ENCODE results near the gene MBNL1.
"Not testable (repeated sequence)": the region's sequence is repeated elsewhere in the genome, so short reads cannot be mapped to it uniquely, and the experiment has no call there.

MBNL1 gene

GRCh38 chr3:152382312-152383135 is 113.8 kb downstream of the MBNL1 start:
- DNase-seq, result no peak

- DNase-seq, result no peak
These were observed 114.4 kb downstream of the MBNL1 start for GRCh38 chr3:152383136-152383606.

DNA sequence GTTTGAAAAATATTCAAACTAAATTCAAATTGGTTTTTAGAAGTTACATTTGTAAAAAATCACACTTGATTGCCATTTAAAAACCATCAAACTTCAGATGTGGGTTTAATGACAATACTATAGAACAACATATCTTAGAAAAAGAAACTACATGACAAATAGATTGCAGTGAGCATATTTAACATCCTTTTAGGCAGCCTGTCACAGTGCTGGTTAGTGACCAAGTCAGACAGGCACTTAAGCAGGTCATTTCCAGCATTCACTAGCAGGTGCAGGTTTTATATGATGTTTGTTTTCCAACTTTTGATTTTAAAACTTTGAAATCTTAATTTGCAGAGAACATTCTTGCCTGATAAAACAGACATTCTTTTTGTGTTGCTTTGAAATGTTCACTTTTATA is 115.7 kb downstream of the MBNL1 start:
- DNase-seq, result no peak

GRCh38 chr3:152385761-152386160 is 117.0 kb downstream of the MBNL1 start:
- DNase-seq, result no peak

GRCh38 chr3:152386208-152386607 is 117.5 kb downstream of the MBNL1 start:
- DNase-seq, result peak; percentile 26

- no peak for DNase-seq
These were observed 119.9 kb downstream of the MBNL1 start for GRCh38 chr3:152388631-152389030.

DNA sequence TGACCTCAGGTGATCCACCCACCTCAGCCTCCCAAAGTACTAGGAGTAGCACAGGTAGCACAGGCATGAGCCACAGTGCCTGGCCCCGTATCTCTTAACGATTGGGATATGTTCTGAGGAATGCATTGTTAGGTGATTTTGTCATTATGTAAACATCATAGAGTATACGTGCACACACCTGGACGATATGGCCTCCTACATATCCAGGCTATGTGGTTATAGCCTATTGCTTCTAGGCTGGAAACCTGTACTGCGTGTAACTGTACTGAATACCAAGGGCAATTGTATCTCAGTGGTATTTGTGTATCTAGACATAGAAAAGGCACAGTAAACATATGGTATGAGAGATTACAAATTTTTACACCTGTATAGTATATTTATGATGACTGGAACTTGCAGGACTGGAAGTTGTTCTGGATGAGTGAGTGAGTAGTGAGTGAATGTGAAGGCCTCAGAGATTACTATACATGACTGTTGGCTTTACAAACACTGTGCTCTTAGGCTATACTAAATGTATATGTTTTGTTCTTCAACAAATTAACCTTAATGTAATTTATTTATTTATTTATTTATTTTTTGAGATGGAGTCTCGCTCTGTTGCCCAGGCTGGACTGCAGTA is 120.7 kb downstream of the MBNL1 start:
- DNase-seq, result no peak

GRCh38 chr3:152390647-152391046 is 121.9 kb downstream of the MBNL1 start:
- DNase-seq, result no peak

- no peak for DNase-seq
These were observed 122.9 kb downstream of the MBNL1 start for GRCh38 chr3:152391671-152392070.

DNA sequence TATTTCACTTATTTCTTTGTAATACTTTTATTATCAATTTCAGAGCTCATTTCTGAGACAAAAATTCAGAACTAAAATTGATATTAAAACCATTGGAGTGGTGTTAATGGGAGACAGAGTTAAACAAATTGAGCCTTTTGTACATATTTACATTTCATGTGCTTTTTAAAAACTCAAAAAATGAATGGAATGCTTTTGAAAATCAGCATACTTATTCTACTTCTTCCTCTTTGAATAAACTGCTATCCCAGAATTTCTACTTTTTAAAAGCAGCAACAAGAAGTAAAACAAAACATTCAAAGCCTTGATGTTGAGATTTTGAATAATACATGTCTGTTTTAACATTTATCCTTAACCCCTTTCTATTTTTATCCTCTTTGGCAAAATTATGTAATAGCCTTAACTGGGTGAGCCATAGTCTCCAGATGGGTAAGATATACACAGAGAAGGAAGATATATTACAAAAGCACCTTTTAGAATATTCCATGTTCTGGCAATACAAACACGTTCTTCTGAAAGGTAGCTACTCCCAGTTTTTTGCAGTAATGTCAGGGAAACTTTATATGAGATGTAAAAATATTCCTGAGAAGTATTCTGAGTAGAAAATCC is 123.6 kb downstream of the MBNL1 start:
- no peak for DNase-seq

GRCh38 chr3:152394246-152394645 is 125.5 kb downstream of the MBNL1 start:
- DNase-seq, result no peak

- DNase-seq, result no peak
These were observed 127.0 kb downstream of the MBNL1 start for GRCh38 chr3:152395764-152396163.

- no peak for DNase-seq
These were observed 128.1 kb downstream of the MBNL1 start for GRCh38 chr3:152396867-152397266.

GRCh38 chr3:152397348-152397747 is 128.6 kb downstream of the MBNL1 start:
- DNase-seq, result not testable (repeated sequence)

GRCh38 chr3:152398495-152398894 is 129.8 kb downstream of the MBNL1 start:
- DNase-seq, result peak; percentile 94

- DNase-seq, result no peak
These were observed 130.6 kb downstream of the MBNL1 start for GRCh38 chr3:152399374-152399773.

DNA sequence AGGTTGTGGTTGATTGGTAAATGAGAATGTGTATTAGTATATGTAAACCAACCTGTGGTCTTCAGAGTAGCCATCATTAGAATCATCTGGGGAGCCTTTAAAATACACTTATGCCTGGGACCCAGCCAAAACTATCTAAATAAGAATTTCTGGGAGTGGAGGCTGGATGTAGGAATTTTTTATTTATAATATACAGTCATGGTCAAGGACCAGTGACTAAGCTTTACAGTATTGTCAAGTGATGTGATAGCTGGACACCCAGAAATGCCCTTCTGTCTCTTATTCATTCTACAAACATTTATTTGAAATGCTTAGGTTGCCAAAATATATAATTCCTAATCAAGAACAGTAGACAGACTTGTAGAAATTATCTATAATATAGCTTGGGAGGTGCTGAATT is 132.2 kb downstream of the MBNL1 start:
- DNase-seq, result no peak

- DNase-seq, result no peak
These were observed 134.1 kb downstream of the MBNL1 start for GRCh38 chr3:152402695-152403451.

GRCh38 chr3:152403632-152404066 is 134.9 kb downstream of the MBNL1 start:
- no peak for DNase-seq

DNA sequence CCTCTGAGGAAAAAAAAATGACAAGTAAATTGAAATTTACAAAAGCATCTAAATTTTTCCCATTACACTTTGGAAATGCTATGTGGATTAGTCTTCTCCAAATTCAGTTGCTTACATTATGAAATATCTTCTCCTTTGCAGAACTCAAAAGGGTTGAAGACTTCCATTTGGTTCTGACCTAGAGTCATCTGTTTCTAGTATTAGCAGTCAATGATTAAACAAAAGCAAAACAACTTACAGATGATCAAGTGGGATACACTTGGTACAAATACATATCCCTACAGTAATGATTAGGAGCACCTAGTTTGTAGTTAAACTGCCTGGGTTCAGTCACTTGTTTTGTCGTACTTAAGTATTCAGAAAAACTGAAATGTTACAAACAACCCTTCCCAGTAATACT is 136.2 kb downstream of the MBNL1 start:
- no peak for DNase-seq

- peak; percentile 86 for DNase-seq
These were observed 137.4 kb downstream of the MBNL1 start for GRCh38 chr3:152405915-152406802.

DNA sequence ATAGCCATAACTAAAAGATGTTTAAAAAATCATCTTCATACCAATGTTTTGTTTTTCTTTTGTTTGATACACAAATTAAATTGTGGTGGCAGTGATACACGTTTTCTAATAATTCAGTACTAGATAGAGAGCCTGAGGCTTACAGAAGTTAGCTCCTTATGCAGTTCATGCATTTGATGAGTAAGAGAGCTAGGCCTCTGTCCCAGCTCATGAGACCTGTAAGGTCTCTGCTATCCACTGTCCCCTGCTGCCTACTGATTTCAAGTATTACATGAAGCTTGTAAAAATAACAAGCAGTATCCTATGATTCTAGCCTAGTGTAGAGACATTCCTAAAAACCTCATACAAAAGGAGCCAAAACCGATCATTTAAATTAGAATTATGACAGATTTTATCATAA is 144.5 kb downstream of the MBNL1 start:
- DNase-seq, result no peak

All from NCI-H1105 treated with DMSO at 0.1 percent for 48 hours (cell line).